NCI-H2227 treated with DMSO at 0.1 percent for 48 hours (cell line): ENCODE results near the gene HIVEP3.

Experiments
- DNase-seq: peaks from one replicate; lab custom pipeline; 2025; lab: John Stamatoyannopoulos, UW

Gene HIVEP3

GRCh38 chr1:41582004-41582325 lies 336.8 kb downstream of the HIVEP3 start:
- DNase-seq = no peak

GRCh38 chr1:41581216-41582003 lies 337.3 kb downstream of the HIVEP3 start:
- no peak for DNase-seq

GRCh38 chr1:41580520-41581172 lies 338.1 kb downstream of the HIVEP3 start:
- no peak for DNase-seq

- DNase-seq = no peak
Observed at GRCh38 chr1:41580021-41580420, 338.7 kb downstream of the HIVEP3 start.

- no peak for DNase-seq
Observed at GRCh38 chr1:41578712-41579335, 339.9 kb downstream of the HIVEP3 start.

GRCh38 chr1:41576620-41577019 lies 342.1 kb downstream of the HIVEP3 start:
- DNase-seq = no peak

GRCh38 chr1:41576206-41576605 lies 342.5 kb downstream of the HIVEP3 start:
- no peak for DNase-seq

- DNase-seq = no peak
Observed at GRCh38 chr1:41574842-41575241, 343.9 kb downstream of the HIVEP3 start.

- peak; percentile 87 for DNase-seq
Observed at GRCh38 chr1:41573785-41574713, 344.7 kb downstream of the HIVEP3 start.

GRCh38 chr1:41573194-41573593 lies 345.5 kb downstream of the HIVEP3 start:
- DNase-seq = no peak

- DNase-seq = no peak
Observed at GRCh38 chr1:41572224-41572623, 346.5 kb downstream of the HIVEP3 start.

- DNase-seq = no peak
Observed at GRCh38 chr1:41571041-41571440, 347.7 kb downstream of the HIVEP3 start.

GRCh38 chr1:41568204-41568603 lies 350.5 kb downstream of the HIVEP3 start:
- no peak for DNase-seq

GRCh38 chr1:41566969-41567368 lies 351.8 kb downstream of the HIVEP3 start:
- no peak for DNase-seq

- DNase-seq = no peak
Observed at GRCh38 chr1:41566274-41566885, 352.3 kb downstream of the HIVEP3 start.

- DNase-seq = no peak
Observed at GRCh38 chr1:41564741-41565475, 353.8 kb downstream of the HIVEP3 start.

GRCh38 chr1:41562328-41562727 lies 356.4 kb downstream of the HIVEP3 start:
- DNase-seq = no peak

- DNase-seq = no peak
Observed at GRCh38 chr1:41560931-41561330, 357.8 kb downstream of the HIVEP3 start.

GRCh38 chr1:41560496-41560895 lies 358.2 kb downstream of the HIVEP3 start:
- no peak for DNase-seq

- no peak for DNase-seq
Observed at GRCh38 chr1:41559331-41559730, 359.4 kb downstream of the HIVEP3 start.

GRCh38 chr1:41558761-41559171 lies 360.0 kb downstream of the HIVEP3 start:
- no peak for DNase-seq
